Anterior cingulate cortex (tissue), 58 donors: ENCODE data around the gene EIF2B4.
"Not testable (repeated sequence)": the region's sequence is repeated elsewhere in the genome, so short reads cannot be mapped to it uniquely, and the experiment has no call there.

ENCODE experiments used
- DNase-seq, 58 donors: peaks; one replicate each; lab custom pipeline; 2025; lab: John Stamatoyannopoulos, UW

EIF2B4 gene

GRCh38 chr2:27351802-27352598, 18.1 kb downstream of the EIF2B4 start:
- no peak for DNase-seq

- DNase-seq: no peak
Observed at GRCh38 chr2:27350106-27350693, 19.9 kb downstream of the EIF2B4 start.

- DNase-seq: no peak
Observed at GRCh38 chr2:27347641-27348040, 22.5 kb downstream of the EIF2B4 start.

GRCh38 chr2:27336173-27336572, 34.0 kb downstream of the EIF2B4 start:
- DNase-seq: no peak

GRCh38 chr2:27335311-27335710, 34.8 kb downstream of the EIF2B4 start:
- DNase-seq: no peak

GRCh38 chr2:27324720-27325119, 45.4 kb downstream of the EIF2B4 start:
- no peak for DNase-seq

- DNase-seq: no peak
Observed at GRCh38 chr2:27323596-27324285, 46.4 kb downstream of the EIF2B4 start.

GRCh38 chr2:27322766-27323595, 47.2 kb downstream of the EIF2B4 start, which contains the start of gene MPV17:
Gene MPV17, minus strand, starts transcription at chr2:27323097. Its CDS starts 580 bp downstream, at chr2:27322517.
- DNase-seq: peak; percentile 53 to 95 (median 87)

- peak in 3 of 58 donors; percentile 36 to 43 (median 41) for DNase-seq
Observed at GRCh38 chr2:27322301-27322765, 47.8 kb downstream of the EIF2B4 start.

GRCh38 chr2:27320958-27321543, 49.1 kb downstream of the EIF2B4 start:
- peak in 2 of 58 donors; percentile 20 to 28 for DNase-seq

- DNase-seq: not testable (repeated sequence)
Observed at GRCh38 chr2:27319839-27320238, 50.3 kb downstream of the EIF2B4 start.

GRCh38 chr2:27316655-27317412, 53.3 kb downstream of the EIF2B4 start:
- DNase-seq: peak in 37 of 58 donors; percentile 6 to 82 (median 43)

GRCh38 chr2:27315122-27315521, 55.0 kb downstream of the EIF2B4 start:
- no peak for DNase-seq

GRCh38 chr2:27314709-27315108, 55.4 kb downstream of the EIF2B4 start:
- no peak for DNase-seq
